Measurements from ENCODE around the gene SUCLG2. TPM values are rescaled to one million over a fixed set of nuclear protein-coding genes. Genes with fewer than 3 reads are reported as not detected.

Gene SUCLG2
- total RNA-seq, 1 experiment from 2014 or later = 38.5 TPM

GRCh38 chr3:67470207-67470606 is 184.2 kb downstream of the SUCLG2 start:
- H2BK12ac ChIP-seq (ENCODE audit: insufficient read length, low read depth, low read length) = no peak overlapping the region
- DNase-seq = no peak
- H2BK15ac ChIP-seq (ENCODE audit: low read depth, low read length) = no peak overlapping the region
- H3K9ac ChIP-seq (ENCODE audit: extremely low read depth, insufficient read length, low read length) = no peak overlapping the region
- Mint-ChIP-seq H3K4me3 (no peak overlapping the region), H3K4me1 (no peaks in the 10 kb centered on the region), H3K9me3 (no peaks in the 10 kb centered on the region), H3K27me3 (ENCODE audit: low read depth) (no peaks in the 10 kb centered on the region), H3K36me3 (ENCODE audit: insufficient read depth in 1 of 3, low read depth in 3 of 3) (peaks cover 0 to 4% (median 0%) of the 10 kb centered on the region in 3 experiments; a peak in 1 of 7 replicates), H3K27ac (no peak overlapping the region)
- H2AK5ac ChIP-seq (ENCODE audit: insufficient read length, low read length) = no peak overlapping the region
- H3K79me1 ChIP-seq (ENCODE audit: insufficient read depth, low read depth, low read length, poor library complexity, severe bottlenecking) = no peaks in the 10 kb centered on the region
- H3K14ac ChIP-seq (ENCODE audit: insufficient read depth, low read length) = no peak overlapping the region
- no peaks in the 10 kb centered on the region for H3K4me1 ChIP-seq (ENCODE audit: insufficient read depth, low read length)
- H3K56ac ChIP-seq (ENCODE audit: insufficient read length, low read depth, low read length) = no peak overlapping the region
- no peak overlapping the region for H2BK120ac ChIP-seq (ENCODE audit: low read depth, low read length, poor library complexity, severe bottlenecking)
- H4K5ac ChIP-seq (ENCODE audit: insufficient read length, low read depth, low read length) = no peak overlapping the region
- H4K20me1 ChIP-seq (ENCODE audit: control insufficient read depth, insufficient read depth, insufficient read length) = no peaks in the 10 kb centered on the region
- H3K18ac ChIP-seq (ENCODE audit: insufficient read length, low read depth, low read length) = no peak overlapping the region
- H3T11ph ChIP-seq (ENCODE audit: low read length) = no peak overlapping the region
- no peak overlapping the region for H3K23ac ChIP-seq (ENCODE audit: insufficient read length, low read depth, low read length)
- H2BK5ac ChIP-seq (ENCODE audit: insufficient read length, low read length) = no peak overlapping the region
- no peak overlapping the region for H3K4ac ChIP-seq (ENCODE audit: low read depth, low read length)
- no peak overlapping the region for H2BK20ac ChIP-seq (ENCODE audit: low read depth, low read length, poor library complexity, severe bottlenecking)
- H4K8ac ChIP-seq (replicated peaks; ENCODE audit: insufficient read length, low read depth, low read length) = no peak overlapping the region
- no peak for TF ChIP-seq CTCF (conservative IDR thresholded peaks at IDR 0.05)
- H2AFZ ChIP-seq (ENCODE audit: low read length) = no peak overlapping the region
- no peak overlapping the region for H3K27ac ChIP-seq (ENCODE audit: insufficient read length, low read depth, low read length)
- no CpG with 5 or more reads among the region's 1 CpG for WGBS (ENCODE audit: extremely low coverage, insufficient read length, low lambda C conversion rate)
- H3K23me2 ChIP-seq (ENCODE audit: insufficient read length, low read depth, low read length, poor library complexity, severe bottlenecking) = no peaks in the 10 kb centered on the region
- no peak overlapping the region for H3K4me2 ChIP-seq (ENCODE audit: insufficient read depth, insufficient read length, low read length)
- no peaks in the 10 kb centered on the region for H3K9me3 ChIP-seq (ENCODE audit: control insufficient read depth, low read depth, low read length)
- no peaks in the 10 kb centered on the region for H3K79me2 ChIP-seq (ENCODE audit: insufficient read depth, low read length)
- no peaks in the 10 kb centered on the region for H3K27me3 ChIP-seq (ENCODE audit: insufficient read depth, low read length)
- H4K91ac ChIP-seq (ENCODE audit: insufficient read length, low read depth, low read length) = no peak overlapping the region

Measured in H9 (cell line).